TTC549 (cell line): ENCODE results near the gene CSNK2A2.

Source experiments
- FAIRE-seq: peaks from 2 replicates; lab custom pipeline; 2012; peaks lifted over from hg19 to GRCh38; lab: Jason Lieb, UNC

The CSNK2A2 gene

GRCh38 chr16:58138852-58139251 is 59.1 kb downstream of the CSNK2A2 start:
- FAIRE-seq = no peak

GRCh38 chr16:58137581-58137980 is 60.3 kb downstream of the CSNK2A2 start:
- no peak for FAIRE-seq

GRCh38 chr16:58129097-58129936 is 68.6 kb downstream of the CSNK2A2 start, which contains the start of gene CFAP20:
Gene CFAP20, minus strand, starts transcription at chr16:58129381. Its CDS starts 266 bp downstream, at chr16:58129115.
- peak; percentile 90 for FAIRE-seq

- no peak for FAIRE-seq
Measured at GRCh38 chr16:58128711-58129096, 69.2 kb downstream of the CSNK2A2 start.

GRCh38 chr16:58128181-58128631 is 69.7 kb downstream of the CSNK2A2 start:
- no peak for FAIRE-seq

- no peak for FAIRE-seq
Measured at GRCh38 chr16:58127634-58128033, 70.3 kb downstream of the CSNK2A2 start.

- FAIRE-seq = no peak
Measured at GRCh38 chr16:58127033-58127556, 70.8 kb downstream of the CSNK2A2 start.

GRCh38 chr16:58126451-58126961 is 71.4 kb downstream of the CSNK2A2 start:
- no peak for FAIRE-seq

- no peak for FAIRE-seq
Measured at GRCh38 chr16:58125781-58126335, 72.0 kb downstream of the CSNK2A2 start.

GRCh38 chr16:58125041-58125440 is 72.9 kb downstream of the CSNK2A2 start:
- FAIRE-seq = no peak

GRCh38 chr16:58124601-58124915 is 73.3 kb downstream of the CSNK2A2 start:
- FAIRE-seq = no peak

GRCh38 chr16:58123896-58124600 is 73.9 kb downstream of the CSNK2A2 start:
- no peak for FAIRE-seq

- no peak for FAIRE-seq
Measured at GRCh38 chr16:58121132-58121531, 76.8 kb downstream of the CSNK2A2 start.

GRCh38 chr16:58120234-58120633 is 77.7 kb downstream of the CSNK2A2 start:
- FAIRE-seq = no peak

GRCh38 chr16:58119509-58119845 is 78.4 kb downstream of the CSNK2A2 start:
- no peak for FAIRE-seq

GRCh38 chr16:58118801-58119508 is 79.0 kb downstream of the CSNK2A2 start:
- no peak for FAIRE-seq

- FAIRE-seq = no peak
Measured at GRCh38 chr16:58116529-58116928, 81.4 kb downstream of the CSNK2A2 start.

- no peak for FAIRE-seq
Measured at GRCh38 chr16:58116081-58116480, 81.8 kb downstream of the CSNK2A2 start.

- FAIRE-seq = no peak
Measured at GRCh38 chr16:58114827-58115825, 82.8 kb downstream of the CSNK2A2 start.

- no peak for FAIRE-seq
Measured at GRCh38 chr16:58111302-58111627, 86.6 kb downstream of the CSNK2A2 start.
